ENCODE results near the gene TTC39A.

TTC39A gene

GRCh38 chr1:51296383-51297357, 33.7 kb downstream of the TTC39A start:
- DNase-seq, result peak; percentile 35 to 61

- no peak for DNase-seq
These were observed 34.4 kb downstream of the TTC39A start for GRCh38 chr1:51295926-51296325.

- no peak for DNase-seq
These were observed 35.7 kb downstream of the TTC39A start for GRCh38 chr1:51294566-51295184.

GRCh38 chr1:51293898-51294515, 36.4 kb downstream of the TTC39A start:
- DNase-seq, result no peak

GRCh38 chr1:51290489-51290847, 39.9 kb downstream of the TTC39A start:
- no peak for DNase-seq

GRCh38 chr1:51289676-51290488, 40.5 kb downstream of the TTC39A start:
- DNase-seq, result no peak

GRCh38 chr1:51288578-51288977, 41.8 kb downstream of the TTC39A start:
- no peak for DNase-seq

GRCh38 chr1:51287966-51288365, 42.4 kb downstream of the TTC39A start:
- no peak for DNase-seq

- no peak for DNase-seq
These were observed 45.3 kb downstream of the TTC39A start for GRCh38 chr1:51285055-51285454.

GRCh38 chr1:51284487-51284954, 45.8 kb downstream of the TTC39A start:
- DNase-seq, result no peak

GRCh38 chr1:51283979-51284378, 46.4 kb downstream of the TTC39A start:
- no peak for DNase-seq

- no peak for DNase-seq
These were observed 47.8 kb downstream of the TTC39A start for GRCh38 chr1:51282605-51283004.

- DNase-seq, result no peak
These were observed 48.6 kb downstream of the TTC39A start for GRCh38 chr1:51281807-51282206.

GRCh38 chr1:51280321-51280978, 49.9 kb downstream of the TTC39A start:
- DNase-seq, result no peak

- no peak for DNase-seq
These were observed 54.1 kb downstream of the TTC39A start for GRCh38 chr1:51276286-51276685.

- no peak for DNase-seq
These were observed 55.7 kb downstream of the TTC39A start for GRCh38 chr1:51274676-51275075.

GRCh38 chr1:51272916-51273315, 57.4 kb downstream of the TTC39A start:
- DNase-seq, result no peak

- no peak for DNase-seq
These were observed 59.6 kb downstream of the TTC39A start for GRCh38 chr1:51270751-51271150.

GRCh38 chr1:51268634-51269033, 61.7 kb downstream of the TTC39A start:
- no peak for DNase-seq

GRCh38 chr1:51266791-51267190, 63.6 kb downstream of the TTC39A start:
- no peak for DNase-seq

- no peak for DNase-seq
These were observed 64.2 kb downstream of the TTC39A start for GRCh38 chr1:51266181-51266580.

- no peak for DNase-seq
These were observed 64.7 kb downstream of the TTC39A start for GRCh38 chr1:51265618-51266017.
